Endothelial cell (in vitro differentiated cells): ENCODE data around the gene PTPA. TPM values are rescaled to one million over a fixed set of nuclear protein-coding genes. Genes with fewer than 3 reads are reported as not detected.

Experiments
- DNase-seq: peaks from one replicate; pipeline ENCODE4 v3.0.0; 2021; ENCODE audit warnings: low spot score
- H3K27ac Mint-ChIP-seq: one replicate; pipeline ENCODE4 v1.8.0; 2021; ENCODE audit warnings: mixed read lengths, inconsistent platforms; ENCODE audit not compliant: unreplicated experiment
- H3K27me3 Mint-ChIP-seq: one replicate; pipeline ENCODE4 v1.8.0; 2021; ENCODE audit warnings: mild to moderate bottlenecking, moderate library complexity, mixed read lengths, inconsistent platforms; ENCODE audit not compliant: unreplicated experiment
- H3K36me3 Mint-ChIP-seq: one replicate; pipeline ENCODE4 v1.8.0; 2021; ENCODE audit warnings: mild to moderate bottlenecking, low read depth, mixed read lengths, inconsistent platforms; ENCODE audit not compliant: unreplicated experiment
- H3K4me1 Mint-ChIP-seq: one replicate; pipeline ENCODE4 v1.8.0; 2021; ENCODE audit warnings: mild to moderate bottlenecking, mixed read lengths, inconsistent platforms; ENCODE audit not compliant: unreplicated experiment
- H3K4me3 Mint-ChIP-seq: one replicate; pipeline ENCODE4 v1.8.0; 2021; ENCODE audit warnings: mild to moderate bottlenecking, mixed read lengths, inconsistent platforms; ENCODE audit not compliant: unreplicated experiment
- H3K9me3 Mint-ChIP-seq: one replicate; pipeline ENCODE4 v1.8.0; 2021; ENCODE audit warnings: mixed read lengths, inconsistent platforms; ENCODE audit not compliant: unreplicated experiment
- total RNA-seq: library from RNA; stranded (reverse); fragmentation: NEBNext Ultra II Directional; extraction: Animal tissue kit (Norgen Biotek cat#: 25700); gene quantifications from one replicate; pipeline ENCODE4 v1.2.1, GENCODE V29; 2021; ENCODE audit not compliant: unreplicated experiment
- TF ChIP-seq, protein P1 (sequence below): fragments of 200-600 bp; sonication (generic); IDR thresholded peaks from one replicate; pipeline ENCODE4 v1.5.0; 2021; ENCODE audit warnings: antibody characterized with exemption; ENCODE audit not compliant: unreplicated experiment

PTPA gene
- total RNA-seq, 1 donor from 2014 or later: 120 TPM

DNA sequence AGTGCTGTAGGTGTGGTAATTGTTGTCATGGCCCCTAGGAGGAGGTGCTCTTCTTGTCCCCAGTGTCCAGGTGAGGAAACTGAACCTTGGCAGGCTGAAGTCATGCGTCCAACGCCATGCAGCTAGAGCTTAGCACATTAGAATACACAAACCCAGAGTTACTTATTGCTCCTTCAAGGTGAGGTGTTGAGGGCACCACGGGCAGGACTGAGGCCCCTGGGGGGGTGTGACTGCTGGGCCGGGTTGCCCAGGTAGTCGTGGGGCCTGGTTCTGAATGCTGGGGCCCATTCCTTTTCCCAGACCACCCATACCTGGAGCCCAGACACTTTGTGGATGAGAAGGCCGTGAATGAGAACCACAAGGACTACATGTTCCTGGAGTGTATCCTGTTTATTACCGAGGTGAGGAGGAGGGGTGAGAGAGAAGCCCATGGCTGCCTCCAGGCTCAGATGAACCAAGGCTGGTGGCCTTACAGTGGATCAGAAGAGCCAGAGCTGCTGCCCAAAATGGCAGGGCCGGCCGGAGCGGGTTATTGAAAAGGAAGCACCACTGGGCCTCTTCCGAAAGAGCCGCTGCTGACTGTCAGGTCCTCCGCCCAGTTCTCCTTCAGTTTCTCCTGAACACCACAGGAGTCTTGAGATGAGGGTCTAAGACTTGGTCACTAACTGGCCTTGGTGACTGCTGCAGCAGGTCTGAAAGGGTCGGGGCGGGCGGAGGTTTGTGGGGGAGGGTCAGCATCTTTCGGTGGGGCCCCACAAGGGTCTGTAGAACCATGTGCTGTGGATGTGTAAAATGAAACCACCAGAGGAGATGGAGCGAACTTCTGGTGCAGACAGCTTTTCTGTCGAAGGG is 26.3 kb downstream of the PTPA start:
- Mint-ChIP-seq H3K27ac (peak overlapping the region; percentile 18), H3K9me3 (no peaks in the 10 kb centered on the region), H3K27me3 (peaks cover 10% of the 10 kb centered on the region), H3K4me1 (peaks cover 38% of the 10 kb centered on the region), H3K36me3 (peaks cover 21% of the 10 kb centered on the region), H3K4me3 (no peak overlapping the region)
- TF ChIP-seq, protein P1, sequence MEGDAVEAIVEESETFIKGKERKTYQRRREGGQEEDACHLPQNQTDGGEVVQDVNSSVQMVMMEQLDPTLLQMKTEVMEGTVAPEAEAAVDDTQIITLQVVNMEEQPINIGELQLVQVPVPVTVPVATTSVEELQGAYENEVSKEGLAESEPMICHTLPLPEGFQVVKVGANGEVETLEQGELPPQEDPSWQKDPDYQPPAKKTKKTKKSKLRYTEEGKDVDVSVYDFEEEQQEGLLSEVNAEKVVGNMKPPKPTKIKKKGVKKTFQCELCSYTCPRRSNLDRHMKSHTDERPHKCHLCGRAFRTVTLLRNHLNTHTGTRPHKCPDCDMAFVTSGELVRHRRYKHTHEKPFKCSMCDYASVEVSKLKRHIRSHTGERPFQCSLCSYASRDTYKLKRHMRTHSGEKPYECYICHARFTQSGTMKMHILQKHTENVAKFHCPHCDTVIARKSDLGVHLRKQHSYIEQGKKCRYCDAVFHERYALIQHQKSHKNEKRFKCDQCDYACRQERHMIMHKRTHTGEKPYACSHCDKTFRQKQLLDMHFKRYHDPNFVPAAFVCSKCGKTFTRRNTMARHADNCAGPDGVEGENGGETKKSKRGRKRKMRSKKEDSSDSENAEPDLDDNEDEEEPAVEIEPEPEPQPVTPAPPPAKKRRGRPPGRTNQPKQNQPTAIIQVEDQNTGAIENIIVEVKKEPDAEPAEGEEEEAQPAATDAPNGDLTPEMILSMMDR: no peak
- DNase-seq: no peak

DNA sequence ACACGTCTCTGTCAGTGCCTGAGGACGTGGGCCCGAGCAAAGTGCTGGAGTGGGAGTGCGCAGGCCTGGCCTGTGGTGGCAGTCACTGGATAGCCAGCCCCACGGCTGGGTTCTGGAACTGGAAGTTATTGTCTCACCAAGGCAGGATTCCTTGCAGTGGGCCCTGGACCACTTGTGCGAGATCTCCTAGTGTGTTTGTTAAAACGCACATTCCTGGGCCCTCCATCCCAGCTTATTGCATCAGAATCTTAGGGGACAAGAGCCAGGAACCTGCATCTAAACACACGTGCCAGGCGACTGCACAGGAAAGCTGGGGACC is 26.9 kb downstream of the PTPA start:
- H3K27ac Mint-ChIP-seq: no peak overlapping the region
- peaks cover 44% of the 10 kb centered on the region for H3K4me1 Mint-ChIP-seq
- TF ChIP-seq, protein P1: no peak
- no peaks in the 10 kb centered on the region for H3K9me3 Mint-ChIP-seq
- H3K27me3 Mint-ChIP-seq: peaks cover 10% of the 10 kb centered on the region
- no peak overlapping the region for H3K4me3 Mint-ChIP-seq
- peaks cover 21% of the 10 kb centered on the region for H3K36me3 Mint-ChIP-seq
- no peak for DNase-seq

DNA sequence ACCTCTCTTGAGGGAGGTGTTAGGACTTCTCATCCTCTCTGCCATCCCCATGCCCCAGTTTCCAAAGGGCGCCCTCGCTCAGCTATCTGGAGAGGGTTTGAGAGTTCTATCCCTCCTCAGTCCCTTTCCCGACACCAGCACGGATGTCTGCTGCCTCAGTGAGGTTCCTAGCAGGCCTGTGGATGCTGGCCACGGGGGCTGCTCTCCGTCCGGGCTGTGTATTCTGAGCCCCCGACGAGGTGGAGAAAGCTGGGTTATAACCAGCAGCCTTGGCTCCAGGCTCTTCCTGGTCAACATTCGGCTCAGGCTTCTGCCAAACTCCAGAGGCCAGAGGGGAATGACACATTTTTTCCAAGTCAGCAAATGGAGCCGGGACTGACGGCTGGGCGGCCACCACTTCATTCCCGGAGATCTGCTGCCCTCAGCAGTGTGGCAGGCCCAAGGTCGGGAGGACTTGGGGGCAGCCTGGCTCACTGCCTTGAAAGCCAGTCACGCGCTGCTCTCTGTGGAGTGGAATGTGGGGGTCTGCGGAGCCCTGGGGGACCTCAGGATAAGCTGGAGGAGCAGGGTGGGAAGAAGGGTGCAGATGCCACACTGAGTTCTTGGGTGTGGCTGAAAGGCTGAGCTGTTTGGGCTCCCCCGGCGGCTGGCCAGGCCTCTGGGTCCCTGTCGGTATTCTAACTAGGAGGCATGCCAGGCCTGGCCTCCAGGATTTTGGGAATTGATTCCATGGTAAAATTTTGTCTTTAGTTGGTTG is 27.4 kb downstream of the PTPA start:
- peaks cover 18% of the 10 kb centered on the region for H3K36me3 Mint-ChIP-seq
- TF ChIP-seq, protein P1: no peak
- H3K9me3 Mint-ChIP-seq: no peaks in the 10 kb centered on the region
- H3K27me3 Mint-ChIP-seq: peaks cover 10% of the 10 kb centered on the region
- peak overlapping the region; percentile 58 for H3K4me3 Mint-ChIP-seq
- H3K27ac Mint-ChIP-seq: peak overlapping the region; percentile 100
- no peak for DNase-seq
- peaks cover 47% of the 10 kb centered on the region for H3K4me1 Mint-ChIP-seq

DNA sequence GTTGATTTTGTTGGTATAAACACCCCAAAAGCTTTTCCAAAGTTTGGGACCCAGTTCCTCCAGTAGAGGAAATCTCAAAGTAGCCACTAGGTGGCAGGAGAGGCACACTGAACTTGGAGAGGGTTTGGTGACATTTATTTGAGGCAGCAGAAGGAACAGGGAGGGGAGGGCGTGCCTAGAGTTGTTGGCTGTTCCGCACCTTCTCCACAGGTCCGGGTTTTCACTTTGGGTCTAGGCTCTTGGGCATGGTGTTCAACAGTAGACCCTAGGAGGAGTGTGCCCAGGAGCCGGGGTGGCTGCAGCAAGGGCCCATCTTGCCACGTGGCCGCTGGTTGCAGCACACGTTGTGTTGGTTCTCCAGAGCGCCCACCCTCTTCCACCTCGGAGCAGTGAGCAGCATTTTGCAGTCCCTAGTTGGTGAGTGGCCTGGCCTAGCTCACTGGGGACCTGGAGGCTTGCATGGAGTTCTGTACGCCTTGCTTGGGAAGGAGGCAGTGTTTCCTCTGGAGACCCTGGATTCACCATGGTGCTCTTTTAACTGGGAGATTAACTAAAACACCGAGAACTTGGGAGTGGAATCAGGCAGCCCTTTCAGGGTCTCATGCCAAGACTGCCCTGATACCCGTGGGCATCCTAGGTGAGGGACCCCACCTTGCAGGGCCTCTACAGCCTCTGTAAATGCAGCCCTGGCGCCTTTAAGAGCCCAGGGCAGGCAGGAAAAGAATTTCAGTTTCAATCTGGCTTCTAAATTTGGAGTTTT is 28.2 kb downstream of the PTPA start:
- H3K36me3 Mint-ChIP-seq: peaks cover 21% of the 10 kb centered on the region
- peak; percentile 78 for DNase-seq
- H3K4me1 Mint-ChIP-seq: peaks cover 52% of the 10 kb centered on the region
- peak overlapping the region; percentile 92 for H3K4me3 Mint-ChIP-seq
- peak overlapping the region; percentile 100 for H3K27ac Mint-ChIP-seq
- H3K27me3 Mint-ChIP-seq: peaks cover 10% of the 10 kb centered on the region
- no peaks in the 10 kb centered on the region for H3K9me3 Mint-ChIP-seq
- TF ChIP-seq, protein P1: peak; percentile 98
